H54 (cell line): Measurements from ENCODE around the gene CFAP74.

Experiments
- DNase-seq: peaks from one replicate; pipeline ENCODE4 v3.0.0; 2011; ENCODE audit warnings: low spot score, mixed read lengths; ENCODE audit not compliant: insufficient read length
- FAIRE-seq: peaks from 3 replicates; lab custom pipeline; 2011; peaks lifted over from hg19 to GRCh38; lab: Jason Lieb, UNC
- POLR2A ChIP-seq: IDR thresholded peaks from 2 replicates; pipeline ENCODE4 v1.6.1; 2011; ENCODE audit warnings: low read depth, mild to moderate bottlenecking, low read length

The CFAP74 gene

DNA sequence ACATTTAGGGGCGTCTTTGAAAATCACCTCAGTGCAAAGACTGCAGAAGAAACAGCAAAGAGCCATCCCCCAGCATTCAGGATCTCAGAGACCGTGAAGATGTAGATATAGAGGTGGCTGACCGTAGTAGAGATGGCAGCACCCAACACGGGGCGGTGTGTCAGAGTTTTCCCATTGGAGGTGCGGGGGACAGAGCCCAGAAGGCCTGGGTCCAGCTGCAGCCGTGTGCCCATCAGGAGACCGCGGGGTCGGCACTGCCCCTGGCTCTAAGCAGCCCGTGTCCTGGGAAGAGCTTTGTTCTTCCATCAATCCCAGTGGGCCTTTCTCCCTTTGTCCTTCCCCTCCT, 16.7 kb upstream of the CFAP74 start:
- DNase-seq (no peak), FAIRE-seq (no peak)
- TF ChIP-seq POLR2A: no peak

DNA sequence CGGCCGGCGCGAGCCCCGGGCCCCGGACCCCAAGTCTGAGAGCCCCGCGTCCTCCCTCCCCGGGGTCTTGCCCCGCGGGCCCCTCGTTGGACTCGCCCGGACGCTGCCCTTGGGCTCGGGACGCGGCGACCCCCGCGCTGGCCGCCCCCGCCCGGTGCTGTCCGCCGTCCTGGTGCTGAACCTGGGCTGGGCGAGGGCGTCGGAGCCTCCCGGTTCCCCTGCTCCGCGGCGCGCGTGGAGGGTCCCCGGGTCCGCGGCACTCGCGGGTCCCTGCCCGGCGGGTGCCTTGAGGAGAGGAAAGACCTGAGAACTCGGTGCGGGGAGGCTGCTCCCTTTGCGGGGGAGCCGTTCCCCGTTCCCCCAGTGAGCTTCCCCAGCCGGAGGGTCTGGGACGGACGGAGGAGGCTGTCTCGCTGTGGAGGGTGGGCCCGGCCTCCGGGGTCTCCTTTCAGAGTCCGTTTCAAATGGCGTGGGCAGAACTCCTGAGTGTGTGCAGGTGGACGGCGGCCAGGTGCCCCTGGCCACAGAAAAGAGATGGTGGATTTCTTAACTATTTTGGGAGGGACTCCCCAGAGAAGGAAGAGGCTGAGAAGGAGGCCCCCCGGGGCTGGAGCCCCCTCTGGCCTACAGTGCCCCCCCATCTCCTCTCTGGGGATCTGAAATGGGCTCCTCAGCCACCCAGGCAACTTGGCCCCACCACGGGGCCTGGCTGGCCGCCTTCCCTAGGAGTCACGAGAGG, 16.2 kb upstream of the CFAP74 start:
- DNase-seq: no peak
- no peak for TF ChIP-seq POLR2A
- no peak for FAIRE-seq

DNA sequence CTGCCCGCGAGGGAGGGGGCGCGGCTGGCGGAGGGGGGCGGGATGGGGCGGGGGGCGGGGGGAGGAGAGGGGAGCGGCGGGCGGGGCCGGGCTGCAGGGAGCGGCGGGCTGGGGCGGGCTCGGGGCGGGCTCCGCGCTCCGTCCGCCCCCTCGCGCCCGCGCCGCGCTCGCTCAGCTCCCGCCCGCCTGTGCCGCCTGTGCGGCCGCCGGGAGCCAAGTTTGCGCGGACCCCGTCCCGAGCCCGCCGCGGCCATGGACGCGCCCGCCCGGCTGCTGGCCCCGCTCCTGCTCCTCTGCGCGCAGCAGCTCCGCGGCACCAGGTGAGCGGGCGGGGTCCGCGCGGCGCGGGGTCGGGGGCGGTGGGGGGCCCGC, 15.6 kb upstream of the CFAP74 start, which contains the start of gene GABRD:
Gene GABRD, plus strand, starts transcription at position 174 of the 372 bp plus-strand sequence. Its CDS starts 79 bp downstream, at position 253.
- no peak for DNase-seq
- no peak for FAIRE-seq
- no peak for TF ChIP-seq POLR2A

DNA sequence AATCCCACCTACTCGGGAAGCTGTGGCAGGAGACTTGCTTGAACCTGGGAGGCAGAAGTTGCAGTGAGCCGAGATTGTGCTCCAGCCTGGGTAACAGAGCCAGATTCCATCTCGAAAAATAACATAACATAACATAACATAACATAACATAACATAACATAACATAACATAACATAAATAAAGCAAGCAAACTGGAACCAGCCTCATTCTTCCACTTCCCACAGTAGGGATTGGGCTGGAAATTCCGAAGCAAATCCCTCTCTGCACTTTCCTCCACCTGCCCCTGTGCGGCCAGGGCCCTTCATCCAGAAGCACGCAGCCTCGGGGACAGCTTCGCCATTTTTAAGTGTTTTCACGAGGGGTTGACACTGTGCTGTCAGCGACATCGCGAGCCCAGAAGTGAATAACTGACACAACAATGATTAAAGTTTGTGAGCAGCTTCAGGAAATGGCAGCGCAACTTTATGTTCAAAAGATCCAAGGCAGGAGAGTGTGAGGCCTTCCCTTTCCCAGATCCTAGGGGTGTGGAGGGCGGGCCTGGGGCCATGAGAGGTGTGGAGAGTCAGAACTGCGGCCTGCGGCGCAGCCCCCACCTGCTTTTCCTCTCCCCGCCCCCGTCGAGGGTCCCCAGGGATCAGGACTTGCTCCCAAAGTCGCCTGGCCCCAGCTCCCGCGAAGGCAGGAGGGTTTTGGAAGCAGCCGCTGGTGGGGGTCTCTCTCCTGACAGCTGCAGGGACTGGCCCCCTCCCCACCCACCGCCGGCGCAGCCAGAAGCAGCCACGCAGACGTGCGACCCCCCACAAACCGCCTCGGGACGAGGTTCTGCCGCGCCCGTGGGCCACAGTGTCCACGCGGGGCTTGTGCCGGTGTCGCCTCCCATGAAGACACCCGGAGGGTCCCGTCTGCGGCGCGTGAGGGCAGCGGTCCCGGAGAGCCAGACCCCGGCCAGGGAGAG, 14.9 kb upstream of the CFAP74 start:
- DNase-seq (no peak), FAIRE-seq (no peak)
- TF ChIP-seq POLR2A: no peak

DNA sequence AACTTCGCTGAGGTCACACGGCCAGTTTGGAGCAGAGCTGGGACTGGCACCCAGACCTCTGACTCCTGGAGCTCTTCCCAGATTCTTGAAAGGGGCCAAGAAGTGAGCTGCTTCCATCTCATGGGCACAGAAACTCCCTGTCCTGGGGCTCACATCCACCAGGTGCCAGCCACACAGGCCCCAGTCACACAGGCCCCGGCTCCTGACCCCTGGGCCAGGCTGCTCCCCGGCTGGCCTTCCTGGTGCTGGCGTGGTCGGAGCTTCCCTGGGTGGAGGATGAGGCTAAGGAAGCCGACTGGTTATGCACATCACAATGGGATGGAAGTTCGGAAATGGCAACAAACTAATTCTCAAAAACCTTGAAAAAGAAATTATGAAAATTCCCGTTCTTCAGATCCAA, 12.5 kb upstream of the CFAP74 start:
- no peak for TF ChIP-seq POLR2A
- DNase-seq (no peak), FAIRE-seq (no peak)

DNA sequence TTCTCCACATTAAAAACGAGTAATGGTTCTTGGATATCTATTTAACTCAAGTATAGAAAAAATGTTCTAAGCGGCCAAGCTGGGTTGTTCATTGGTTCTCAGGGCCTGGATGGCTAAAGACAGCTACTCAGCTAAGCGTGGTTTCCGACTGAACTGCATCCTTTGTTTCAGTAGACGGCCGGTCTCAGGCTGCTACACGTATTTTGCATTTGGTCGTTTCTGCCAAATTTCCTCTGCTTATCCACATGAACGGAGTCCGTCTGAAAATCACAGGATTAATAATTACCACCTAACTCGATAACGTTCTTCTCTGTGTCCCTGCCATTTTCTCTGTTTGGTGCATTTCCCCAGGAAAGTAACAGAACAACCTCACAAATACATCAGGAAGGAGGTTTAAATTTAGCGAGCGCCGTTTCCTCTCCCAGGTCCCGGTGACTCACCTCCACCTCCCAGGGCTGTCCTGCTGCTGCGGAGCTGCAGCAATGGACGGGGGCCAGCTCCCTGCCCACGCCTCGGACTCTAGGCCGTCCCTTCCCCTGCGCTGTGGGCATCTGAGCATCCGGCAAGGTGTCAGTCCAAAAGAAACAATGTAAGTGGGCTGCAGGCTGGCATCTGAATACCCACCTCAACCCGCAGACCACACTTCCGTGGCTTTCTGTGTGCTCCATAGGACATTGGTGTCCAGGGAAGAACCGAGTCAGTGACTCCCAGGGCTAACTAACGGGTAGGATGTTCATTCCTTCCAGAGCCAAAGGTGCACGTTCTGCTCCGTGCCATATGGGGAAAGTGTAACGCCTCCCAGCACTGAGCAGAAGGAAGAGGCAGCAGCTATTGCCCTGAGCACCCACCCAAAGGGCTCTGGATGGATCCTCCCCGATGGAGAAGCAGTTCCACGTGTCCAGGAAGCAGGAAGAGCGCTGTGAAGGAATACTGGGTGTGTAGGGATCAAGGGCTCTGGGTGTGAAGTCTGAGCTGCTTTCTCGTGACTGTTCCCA, 11.5 kb upstream of the CFAP74 start:
- FAIRE-seq (no peak), DNase-seq (peak; percentile 73)
- no peak for TF ChIP-seq POLR2A

DNA sequence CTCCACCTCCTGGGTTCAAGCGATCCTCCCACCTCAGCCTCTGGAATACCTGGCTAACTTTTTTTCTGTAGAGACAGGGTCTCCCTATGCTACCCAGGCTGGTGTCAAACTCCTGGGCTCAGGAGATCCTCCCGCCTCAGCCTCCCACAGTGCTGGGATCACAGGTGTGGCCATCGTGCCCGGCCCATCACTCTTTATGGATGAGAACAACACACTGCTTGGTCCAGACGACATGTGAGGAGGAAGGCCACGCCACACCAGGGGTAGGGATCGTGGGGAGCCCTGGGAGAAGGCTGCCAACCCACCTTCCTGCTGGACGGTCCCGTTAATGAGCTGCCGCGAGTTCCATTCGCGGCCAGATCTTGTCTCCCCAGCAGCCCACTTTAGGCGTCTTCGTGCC, 10.6 kb upstream of the CFAP74 start:
- no peak for TF ChIP-seq POLR2A
- DNase-seq (no peak), FAIRE-seq (no peak)

DNA sequence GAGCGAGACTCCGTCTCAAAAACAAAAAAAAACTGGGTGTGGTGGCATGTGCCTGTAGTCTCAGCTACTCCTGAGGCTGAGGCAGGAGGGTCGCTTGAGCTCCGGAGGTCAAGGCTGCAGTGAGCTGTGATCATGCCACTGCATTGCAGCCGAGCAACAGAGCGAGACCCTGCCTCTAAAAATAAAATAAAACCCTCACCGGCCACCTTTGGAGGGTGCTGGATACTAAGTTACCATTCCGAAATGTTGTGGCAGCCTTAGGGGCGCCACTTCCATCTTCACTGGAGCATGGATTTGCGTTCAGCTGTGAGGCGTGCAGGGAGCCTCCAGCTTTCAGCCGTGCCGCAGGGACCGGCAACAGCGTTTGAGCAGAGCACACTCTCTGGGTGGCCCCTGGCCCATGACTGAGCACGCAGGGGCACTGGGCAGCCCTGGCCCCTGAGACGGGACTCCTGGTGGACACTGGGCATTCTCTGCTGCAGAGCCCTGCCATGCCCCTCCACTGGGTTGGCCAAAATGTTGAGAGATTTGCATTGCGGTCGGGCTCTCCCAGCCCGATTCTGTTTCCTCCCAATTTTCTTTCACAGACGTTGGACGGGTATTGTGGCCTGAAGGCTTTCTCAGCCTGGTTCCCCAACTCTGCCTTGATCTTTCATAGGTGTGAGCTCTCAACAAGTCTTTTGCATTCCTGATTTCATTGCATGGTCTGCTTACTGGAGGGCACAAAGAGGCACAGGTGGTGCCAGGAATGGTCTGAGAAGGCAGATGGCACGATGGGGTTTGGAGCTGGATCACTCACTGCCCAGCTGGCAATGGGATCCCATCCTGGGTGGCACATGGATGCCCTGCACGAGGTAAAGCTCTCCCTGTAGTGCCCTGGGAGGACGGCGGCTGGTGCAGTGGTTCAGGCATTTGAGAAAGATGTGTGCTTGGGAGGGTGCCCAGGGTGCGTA, 5.8 kb upstream of the CFAP74 start:
- FAIRE-seq: no peak
- no peak for TF ChIP-seq POLR2A
- DNase-seq: no peak

DNA sequence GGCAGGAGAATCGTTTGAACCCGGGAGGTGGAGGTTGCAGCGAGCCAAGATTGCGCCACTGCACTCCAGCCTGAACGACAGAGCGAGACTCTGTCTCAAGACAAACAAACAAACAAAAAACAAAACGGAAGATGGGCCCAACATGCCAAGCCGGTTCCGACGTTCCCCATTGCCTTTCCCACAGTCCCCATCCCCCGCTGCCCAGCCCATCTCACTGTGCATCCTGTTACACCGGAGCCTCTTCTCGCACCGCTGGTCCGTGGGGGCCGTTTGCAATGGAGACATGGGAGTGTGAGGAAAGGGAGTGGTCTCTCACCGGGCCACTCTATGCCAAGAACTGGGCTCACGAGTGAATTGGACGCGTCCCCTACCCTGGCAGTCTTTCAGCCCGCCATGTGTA, 1.3 kb upstream of the CFAP74 start:
- FAIRE-seq: no peak
- no peak for DNase-seq
- no peak for TF ChIP-seq POLR2A

DNA sequence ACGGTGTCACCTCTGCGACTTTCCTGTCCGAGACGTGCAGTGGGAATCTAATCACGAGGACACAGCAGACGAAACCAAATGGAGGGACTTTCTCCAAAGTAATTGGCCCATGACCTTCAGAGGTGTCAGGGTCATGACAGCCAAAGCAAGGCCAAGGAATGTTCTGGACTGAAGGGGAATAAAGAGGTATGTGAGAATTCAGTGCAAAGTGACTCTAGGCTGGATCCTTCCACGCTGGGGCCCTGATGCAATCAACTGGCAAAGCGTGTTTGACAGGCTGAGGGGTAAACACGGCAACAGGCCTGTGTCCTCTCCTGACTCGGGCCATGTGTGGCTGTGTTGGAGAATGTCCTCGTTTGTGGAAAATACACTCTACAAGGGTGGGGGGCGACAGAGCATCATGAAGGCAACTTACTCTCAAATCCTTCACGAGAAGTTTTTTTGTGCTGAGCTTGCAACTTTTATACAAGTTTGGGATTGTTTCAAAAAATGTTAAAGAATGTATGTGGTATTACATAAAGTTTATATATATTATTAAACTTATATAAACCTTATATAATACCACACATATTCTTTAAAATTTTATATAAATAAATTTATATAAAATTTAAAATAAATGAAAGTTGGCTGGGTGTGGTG, 1.7 kb downstream of the CFAP74 start:
- TF ChIP-seq POLR2A: no peak
- DNase-seq: no peak
- FAIRE-seq: no peak

DNA sequence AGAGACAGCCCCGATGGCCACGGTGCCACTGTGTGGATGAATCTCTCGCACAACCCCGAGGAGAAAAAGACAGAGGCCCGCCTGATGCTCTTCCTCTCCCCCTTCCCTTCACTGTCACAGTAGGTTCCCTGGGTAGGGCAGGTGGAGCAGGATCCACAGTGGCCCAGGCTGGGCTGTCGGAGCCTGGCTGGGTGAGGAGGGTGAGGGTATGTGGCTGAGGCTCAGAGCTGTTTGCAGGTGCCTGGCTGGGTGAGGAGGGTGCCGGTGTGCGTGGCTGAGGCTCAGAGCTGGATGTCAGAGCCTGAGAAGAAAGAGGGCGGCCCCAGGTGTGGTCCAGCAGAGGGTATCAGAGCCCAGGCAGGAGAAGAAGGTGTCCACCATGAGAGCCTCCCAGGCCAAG, 2.7 kb downstream of the CFAP74 start:
- no peak for TF ChIP-seq POLR2A
- no peak for FAIRE-seq
- no peak for DNase-seq

DNA sequence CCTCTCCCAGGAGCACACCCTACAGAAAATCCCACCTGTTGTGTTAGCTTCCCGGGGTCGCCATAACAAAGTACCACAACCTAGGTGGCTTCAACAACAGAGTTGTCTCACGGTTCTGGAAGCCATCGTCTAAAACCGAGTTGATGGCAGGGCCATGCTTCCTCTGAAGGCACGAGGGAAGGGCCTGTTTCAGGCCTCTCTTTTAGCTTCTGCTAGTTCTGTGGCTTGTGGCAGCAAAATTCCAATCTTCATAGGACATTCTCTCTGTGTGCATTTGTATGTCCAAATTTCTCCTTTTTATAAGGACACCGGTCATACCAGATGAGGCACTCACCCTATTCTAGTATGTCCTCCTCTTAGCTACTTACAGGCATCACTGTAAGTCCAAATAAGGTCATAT, 3.2 kb downstream of the CFAP74 start:
- TF ChIP-seq POLR2A: no peak
- DNase-seq: no peak
- no peak for FAIRE-seq
